Activated T-helper 9 cell treated with anti-CD3 and anti-CD28 coated beads, Interleukin-2, amount 50 U/mL, for 16 hours (primary cell): ENCODE results near the gene RGS4.
"Not testable (repeated sequence)": the region's sequence is repeated elsewhere in the genome, so short reads cannot be mapped to it uniquely, and the experiment has no call there.

Experiments used
- DNase-seq: peaks from one replicate; pipeline ENCODE4 v3.0.0-alpha.2; 2020; ENCODE audit warnings: low read depth

RGS4 gene

GRCh38 chr1:163068716-163069115 is 445 bp upstream of the RGS4 start:
- DNase-seq = no peak

- DNase-seq = no peak
Observed at GRCh38 chr1:163069655-163070277, 605 bp downstream of the RGS4 start.

GRCh38 chr1:163071405-163072255 is 2.5 kb downstream of the RGS4 start:
- no peak for DNase-seq

GRCh38 chr1:163072658-163073057 is 3.5 kb downstream of the RGS4 start:
- DNase-seq = no peak

- DNase-seq = no peak
Observed at GRCh38 chr1:163074004-163074403, 4.8 kb downstream of the RGS4 start.

GRCh38 chr1:163074716-163075284 is 5.6 kb downstream of the RGS4 start:
- no peak for DNase-seq

- no peak for DNase-seq
Observed at GRCh38 chr1:163076044-163076443, 6.9 kb downstream of the RGS4 start.

- DNase-seq = no peak
Observed at GRCh38 chr1:163076446-163076845, 7.3 kb downstream of the RGS4 start.

- DNase-seq = no peak
Observed at GRCh38 chr1:163076981-163077761, 8.0 kb downstream of the RGS4 start.

GRCh38 chr1:163082971-163083370 is 13.8 kb downstream of the RGS4 start:
- DNase-seq = no peak

GRCh38 chr1:163083690-163084089 is 14.5 kb downstream of the RGS4 start:
- no peak for DNase-seq

- no peak for DNase-seq
Observed at GRCh38 chr1:163084330-163084729, 15.2 kb downstream of the RGS4 start.

- DNase-seq = no peak
Observed at GRCh38 chr1:163085041-163085903, 16.1 kb downstream of the RGS4 start.

- DNase-seq = no peak
Observed at GRCh38 chr1:163085904-163086268, 16.7 kb downstream of the RGS4 start.

- not testable (repeated sequence) for DNase-seq
Observed at GRCh38 chr1:163089117-163089516, 20.0 kb downstream of the RGS4 start.

- DNase-seq = no peak
Observed at GRCh38 chr1:163090321-163090945, 21.3 kb downstream of the RGS4 start.

- DNase-seq = no peak
Observed at GRCh38 chr1:163093169-163093568, 24.0 kb downstream of the RGS4 start.

GRCh38 chr1:163093579-163093978 is 24.4 kb downstream of the RGS4 start:
- no peak for DNase-seq

GRCh38 chr1:163094182-163094581 is 25.0 kb downstream of the RGS4 start:
- no peak for DNase-seq

GRCh38 chr1:163094589-163094988 is 25.4 kb downstream of the RGS4 start:
- DNase-seq = no peak

GRCh38 chr1:163095213-163095612 is 26.1 kb downstream of the RGS4 start:
- DNase-seq = no peak
